ENCODE measurements around the gene DPF3.

DNA sequence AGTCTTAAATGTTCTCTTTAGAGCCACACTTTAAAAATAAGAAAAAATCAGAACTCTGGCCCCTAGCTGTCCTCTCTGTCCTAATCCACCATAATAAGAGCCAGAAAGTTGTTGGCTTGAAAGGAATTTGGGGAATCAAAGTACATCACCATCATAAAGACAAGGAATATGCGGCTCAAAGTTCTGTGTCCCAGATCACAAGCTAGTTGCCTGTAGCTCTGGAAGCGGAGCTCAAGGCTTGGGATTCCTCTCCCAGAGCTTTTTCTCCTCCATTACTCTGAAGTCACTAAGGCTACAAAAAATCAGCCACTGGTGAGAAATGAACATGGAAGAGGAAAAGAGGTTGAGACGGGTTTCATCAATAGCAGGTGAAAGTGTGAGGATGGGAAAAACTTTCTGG, 6.4 kb downstream of the DPF3 start:
- TF ChIP-seq EZH2 (IDR thresholded peaks at IDR 0.05; ENCODE audit: low read length, missing control alignments): no peak
- TF ChIP-seq, protein P1, sequence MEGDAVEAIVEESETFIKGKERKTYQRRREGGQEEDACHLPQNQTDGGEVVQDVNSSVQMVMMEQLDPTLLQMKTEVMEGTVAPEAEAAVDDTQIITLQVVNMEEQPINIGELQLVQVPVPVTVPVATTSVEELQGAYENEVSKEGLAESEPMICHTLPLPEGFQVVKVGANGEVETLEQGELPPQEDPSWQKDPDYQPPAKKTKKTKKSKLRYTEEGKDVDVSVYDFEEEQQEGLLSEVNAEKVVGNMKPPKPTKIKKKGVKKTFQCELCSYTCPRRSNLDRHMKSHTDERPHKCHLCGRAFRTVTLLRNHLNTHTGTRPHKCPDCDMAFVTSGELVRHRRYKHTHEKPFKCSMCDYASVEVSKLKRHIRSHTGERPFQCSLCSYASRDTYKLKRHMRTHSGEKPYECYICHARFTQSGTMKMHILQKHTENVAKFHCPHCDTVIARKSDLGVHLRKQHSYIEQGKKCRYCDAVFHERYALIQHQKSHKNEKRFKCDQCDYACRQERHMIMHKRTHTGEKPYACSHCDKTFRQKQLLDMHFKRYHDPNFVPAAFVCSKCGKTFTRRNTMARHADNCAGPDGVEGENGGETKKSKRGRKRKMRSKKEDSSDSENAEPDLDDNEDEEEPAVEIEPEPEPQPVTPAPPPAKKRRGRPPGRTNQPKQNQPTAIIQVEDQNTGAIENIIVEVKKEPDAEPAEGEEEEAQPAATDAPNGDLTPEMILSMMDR (conservative IDR thresholded peaks at IDR 0.05 in 1 of 2, IDR thresholded peaks at IDR 0.05 in 1 of 2; ENCODE audit: low read depth in 1 of 2, low read length in 2 of 2): no peak

All from fibroblast of lung (primary cell).